ENCODE results near the gene LRRC27.
"Not testable (repeated sequence)": the region's sequence is repeated elsewhere in the genome, so short reads cannot be mapped to it uniquely, and the experiment has no call there.

The LRRC27 gene

GRCh38 chr10:132374612-132375011 lies 42.6 kb downstream of the LRRC27 start:
- no peak for DNase-seq (ENCODE audit: low read depth)

- DNase-seq (ENCODE audit: low read depth), result no peak
Measured at GRCh38 chr10:132375116-132375794, 43.3 kb downstream of the LRRC27 start.

GRCh38 chr10:132375795-132376297 lies 43.9 kb downstream of the LRRC27 start:
- DNase-seq (ENCODE audit: low read depth), result no peak

- DNase-seq (ENCODE audit: low read depth), result no peak
Measured at GRCh38 chr10:132376394-132376851, 44.4 kb downstream of the LRRC27 start.

GRCh38 chr10:132377326-132377725 lies 45.3 kb downstream of the LRRC27 start:
- DNase-seq (ENCODE audit: low read depth), result no peak

GRCh38 chr10:132379026-132379425 lies 47.0 kb downstream of the LRRC27 start:
- not testable (repeated sequence) for DNase-seq (ENCODE audit: low read depth)

GRCh38 chr10:132380986-132381385 lies 49.0 kb downstream of the LRRC27 start:
- DNase-seq (ENCODE audit: low read depth), result not testable (repeated sequence)

GRCh38 chr10:132381741-132382140 lies 49.7 kb downstream of the LRRC27 start:
- no peak for DNase-seq (ENCODE audit: low read depth)

- no peak for DNase-seq (ENCODE audit: low read depth)
Measured at GRCh38 chr10:132382231-132382922, 50.4 kb downstream of the LRRC27 start.

GRCh38 chr10:132383101-132383500 lies 51.1 kb downstream of the LRRC27 start:
- no peak for DNase-seq (ENCODE audit: low read depth)

GRCh38 chr10:132383751-132384196 lies 51.8 kb downstream of the LRRC27 start:
- DNase-seq (ENCODE audit: low read depth), result no peak

- DNase-seq (ENCODE audit: low read depth), result no peak
Measured at GRCh38 chr10:132384618-132385388, 52.8 kb downstream of the LRRC27 start.

GRCh38 chr10:132385389-132385667 lies 53.3 kb downstream of the LRRC27 start:
- no peak for DNase-seq (ENCODE audit: low read depth)

- DNase-seq (ENCODE audit: low read depth), result no peak
Measured at GRCh38 chr10:132385721-132386418, 53.9 kb downstream of the LRRC27 start.

GRCh38 chr10:132386419-132386831 lies 54.4 kb downstream of the LRRC27 start:
- no peak for DNase-seq (ENCODE audit: low read depth)

- DNase-seq (ENCODE audit: low read depth), result not testable (repeated sequence)
Measured at GRCh38 chr10:132386896-132387295, 54.9 kb downstream of the LRRC27 start.

- DNase-seq (ENCODE audit: low read depth), result peak; percentile 53
Measured at GRCh38 chr10:132387764-132388210, 55.8 kb downstream of the LRRC27 start.

GRCh38 chr10:132388891-132389432 lies 57.0 kb downstream of the LRRC27 start:
- no peak for DNase-seq (ENCODE audit: low read depth)

GRCh38 chr10:132389433-132390169 lies 57.6 kb downstream of the LRRC27 start:
- DNase-seq (ENCODE audit: low read depth), result no peak

- no peak for DNase-seq (ENCODE audit: low read depth)
Measured at GRCh38 chr10:132390170-132390920, 58.4 kb downstream of the LRRC27 start.

Data from stimulated activated CD8-positive, alpha-beta memory T cell treated with anti-CD3 and anti-CD28 coated beads, Interleukin-15, amount 100 ng/mL, for 24 hours (primary cell).